ENCODE results near the gene IPO9.

DNA sequence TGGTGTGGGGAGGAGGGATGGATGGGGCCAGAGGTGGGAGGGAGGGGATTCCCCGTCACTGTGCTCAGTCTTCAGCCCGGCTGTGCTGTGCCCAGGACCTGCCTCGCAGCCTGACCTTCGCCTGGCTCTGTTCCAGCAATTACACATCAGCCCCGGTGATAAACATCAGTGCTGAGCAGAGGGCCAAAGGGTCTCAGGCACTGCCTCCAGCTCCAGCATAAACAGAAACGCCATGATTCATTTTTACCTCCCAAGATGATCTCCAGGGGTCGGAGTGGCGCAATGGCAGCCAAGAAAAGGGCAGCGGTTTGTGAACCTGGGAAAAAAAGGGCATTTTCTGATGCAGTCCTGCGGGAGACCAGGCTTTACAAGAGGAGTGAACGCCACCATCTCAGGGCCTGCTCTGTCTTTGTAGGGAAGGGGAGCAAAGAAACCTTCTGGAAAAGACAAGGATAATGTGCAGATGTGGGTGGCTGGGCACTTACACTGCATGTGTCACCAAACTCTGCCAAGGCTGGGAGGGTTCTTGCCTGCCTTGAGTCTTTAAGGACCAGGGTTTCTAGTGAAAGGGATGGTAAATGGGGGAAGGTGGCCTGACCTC lies 87.8 kb downstream of the IPO9 start:
- TF ChIP-seq EZH2 (IDR thresholded peaks at IDR 0.05; ENCODE audit: low read depth): no peak
- no peak for TF ChIP-seq CTCF (conservative IDR thresholded peaks at IDR 0.05)
